NCI-H2171 (cell line): ENCODE results near the gene CT55.
"Not testable (repeated sequence)": the region's sequence is repeated elsewhere in the genome, so short reads cannot be mapped to it uniquely, and the experiment has no call there.

Experiments used
- DNase-seq: peaks from one replicate; lab custom pipeline; 2025; lab: John Stamatoyannopoulos, UW

CT55 gene

GRCh38 chrX:135170877-135171519 lies at the start of gene CT55:
Gene CT55 (minus strand): TSS chrX:135171398. CDS start chrX:135171171, 227 bp downstream.
- no peak for DNase-seq

GRCh38 chrX:135213200-135213844 lies 42.1 kb upstream of the CT55 start:
- no peak for DNase-seq

DNA sequence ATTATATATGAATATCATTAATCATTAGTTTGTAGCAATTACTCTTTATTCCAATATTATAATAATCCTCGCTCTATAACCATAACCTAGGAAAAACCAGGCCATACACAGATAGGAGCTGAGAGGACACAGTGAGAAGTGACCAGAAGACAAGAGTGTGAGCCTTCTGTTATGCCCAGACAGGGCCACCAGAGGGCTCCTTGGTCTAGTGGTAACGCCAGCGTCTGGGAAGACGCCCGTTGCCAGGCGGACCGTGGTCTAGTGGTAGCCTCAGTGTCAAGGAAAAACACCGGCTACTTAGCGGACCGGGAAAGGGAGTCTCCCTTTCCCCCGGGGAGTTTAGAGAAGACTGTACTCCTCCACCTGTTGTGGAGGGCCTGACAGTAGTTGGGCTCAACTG lies 35.2 kb upstream of the CT55 start:
- not testable (repeated sequence) for DNase-seq

DNA sequence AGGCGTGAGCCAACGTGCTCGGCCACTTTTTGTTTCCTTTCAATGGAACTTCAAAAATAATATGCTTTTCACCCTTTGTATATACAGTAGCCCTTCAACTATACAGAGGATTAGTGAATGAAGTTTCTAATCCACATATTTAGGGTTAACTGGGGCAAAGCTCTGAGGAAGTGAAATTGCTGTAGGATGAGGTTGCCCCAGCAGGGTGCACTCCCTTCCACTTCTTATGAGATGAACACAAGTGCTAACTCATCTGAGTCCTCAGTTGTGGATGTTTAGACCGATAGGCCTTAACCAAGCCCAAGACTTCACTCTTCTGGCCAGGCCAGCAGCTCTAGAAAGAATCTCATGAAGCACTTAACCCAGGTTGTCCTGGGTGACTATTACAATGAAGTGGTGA lies 29.1 kb upstream of the CT55 start:
- DNase-seq, result no peak

DNA sequence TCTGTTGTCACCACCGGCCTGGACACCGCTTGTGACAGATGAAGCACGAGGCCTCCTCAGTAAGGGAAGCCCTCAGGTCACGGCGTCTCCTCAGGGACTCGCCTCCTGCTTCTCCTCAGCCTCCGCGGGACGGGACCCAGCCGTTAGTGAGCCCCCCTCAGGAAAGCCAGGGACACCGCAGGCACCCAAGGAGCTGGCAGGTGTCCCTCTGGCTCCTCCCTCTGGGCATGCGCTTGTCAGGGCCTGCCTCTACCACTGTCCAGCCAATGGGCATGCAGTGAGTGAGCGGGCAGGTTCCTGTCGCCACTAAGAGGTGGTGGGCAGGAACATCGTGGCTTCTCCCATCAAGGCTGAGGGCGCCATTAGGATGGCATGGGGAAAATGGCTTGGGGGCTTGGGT lies 23.5 kb upstream of the CT55 start:
- DNase-seq, result no peak

- DNase-seq, result no peak
Observed at GRCh38 chrX:135193740-135194139, 22.5 kb upstream of the CT55 start.

DNA sequence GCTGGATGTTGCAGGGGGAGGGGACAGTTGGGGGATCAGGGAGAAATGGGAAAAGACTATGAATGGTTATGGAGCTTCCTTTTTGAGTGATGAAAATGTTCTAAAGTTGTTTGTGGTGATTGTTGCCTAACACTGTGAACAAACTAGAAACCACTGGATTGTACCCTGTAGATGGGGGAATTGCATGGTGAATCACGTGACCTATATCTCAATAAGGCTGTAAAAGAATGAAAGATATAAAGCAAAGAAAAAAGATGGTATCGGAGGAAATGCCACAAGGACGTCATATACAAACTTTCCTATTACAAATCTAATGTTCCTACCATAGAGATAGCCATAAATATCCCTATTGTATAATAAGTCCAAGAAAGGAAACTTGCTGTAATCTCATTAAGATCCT lies 20.6 kb upstream of the CT55 start:
- DNase-seq, result no peak

GRCh38 chrX:135185795-135186443 lies 14.7 kb upstream of the CT55 start:
- no peak for DNase-seq

GRCh38 chrX:135178636-135179035 lies 7.4 kb upstream of the CT55 start:
- DNase-seq, result no peak

GRCh38 chrX:135170468-135170867 lies 730 bp downstream of the CT55 start:
- no peak for DNase-seq

- not testable (repeated sequence) for DNase-seq
Observed at GRCh38 chrX:135169534-135169933, 1.7 kb downstream of the CT55 start.

DNA sequence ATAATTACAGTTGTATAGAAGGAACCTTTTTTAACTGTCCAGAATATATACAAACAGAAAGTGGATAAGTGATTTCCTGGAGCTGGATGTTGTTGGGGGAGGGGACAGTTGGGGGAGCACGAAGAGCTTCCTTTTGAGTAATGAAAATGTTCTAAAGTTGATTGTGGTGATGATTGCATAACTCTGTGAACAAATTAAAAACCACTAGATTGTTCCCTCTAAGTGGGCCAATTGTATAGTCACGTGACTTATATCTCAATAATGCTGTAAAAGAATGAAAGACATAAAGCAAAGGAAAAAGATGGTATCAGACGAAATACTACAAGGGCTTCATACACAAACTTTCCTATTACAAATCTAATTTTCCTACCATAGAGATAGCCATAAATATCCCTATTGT lies 2.7 kb downstream of the CT55 start:
- DNase-seq, result no peak

- DNase-seq, result not testable (repeated sequence)
Observed at GRCh38 chrX:135154688-135155087, 16.5 kb downstream of the CT55 start.

- not testable (repeated sequence) for DNase-seq
Observed at GRCh38 chrX:135126145-135126544, 45.1 kb downstream of the CT55 start.

- DNase-seq, result not testable (repeated sequence)
Observed at GRCh38 chrX:135120056-135120576, 51.1 kb downstream of the CT55 start, which contains the start of gene ETDB. Gene ETDB (minus strand): TSS chrX:135120526. CDS start chrX:135119261, 1,265 bp downstream.

- DNase-seq, result not testable (repeated sequence)
Observed at GRCh38 chrX:135116064-135116463, 55.1 kb downstream of the CT55 start.

GRCh38 chrX:135114392-135114791 lies 56.8 kb downstream of the CT55 start:
- no peak for DNase-seq

DNA sequence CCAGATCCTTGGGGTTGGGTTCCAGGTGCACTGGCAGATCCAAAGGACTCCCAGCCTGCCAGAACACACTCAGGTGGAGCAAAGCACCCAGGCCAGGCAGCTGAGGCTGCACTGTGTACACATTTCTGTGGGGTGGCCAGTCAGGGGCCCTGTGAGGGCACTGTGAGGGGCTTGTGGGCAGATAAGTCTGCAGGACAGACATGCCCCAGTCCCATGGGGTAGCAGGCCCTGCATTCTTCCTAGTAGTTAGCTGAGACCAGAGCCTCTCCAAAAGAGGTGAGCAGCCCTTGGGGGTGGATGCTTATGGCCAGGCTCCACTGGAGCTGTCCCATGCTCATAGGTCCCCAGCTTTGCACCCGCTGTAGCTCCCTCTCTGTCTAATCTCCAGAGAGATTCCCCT lies 58.5 kb downstream of the CT55 start:
- DNase-seq, result no peak

GRCh38 chrX:135112096-135112729 lies 59.0 kb downstream of the CT55 start:
- DNase-seq, result no peak

- no peak for DNase-seq
Observed at GRCh38 chrX:135109554-135109953, 61.6 kb downstream of the CT55 start.
